B cell (primary cell): ENCODE results near the gene HPX. TPM values are rescaled to one million over a fixed set of nuclear protein-coding genes. Genes with fewer than 3 reads are reported as not detected.

Experiments used
- ATAC-seq: fragments of 200-7000 bp; cut with Tn5 transposase; one replicate; pipeline ENCODE4 v1.10.0; 2021; ENCODE audit warnings: low read depth, mild to moderate bottlenecking, moderate number of reproducible peaks, moderate library complexity
- CTCF ChIA-PET: fragments of 350-600 bp; sonication (Branson Sonifier 250); formaldehyde crosslinking; loops from one replicate; lab custom pipeline; 2021; ENCODE audit warnings: antibody characterized with exemption, inconsistent platforms; lab: Charles Lee
- POLR2A ChIA-PET: fragments of 350-600 bp; sonication (Branson Sonifier 250); formaldehyde crosslinking; loops from one replicate; lab custom pipeline; 2021; ENCODE audit warnings: antibody characterized with exemption; lab: Charles Lee
- DNase-seq: peaks from one replicate; pipeline ENCODE4 v3.0.0; 2013
- H2AFZ ChIP-seq: 2 replicates; pipeline ENCODE4 v1.6.1; 2012; ENCODE audit warnings: mild to moderate bottlenecking, low read depth, low read length; ENCODE audit not compliant: insufficient read depth, poor library complexity, severe bottlenecking
- H3K27ac ChIP-seq, 2 donors: 1 replicate in 1 of 2; 2 replicates in 1 of 2; pipeline ENCODE4 v1.5.1; 2012 to 2013; ENCODE audit warnings: low read length in 2 of 2, mild to moderate bottlenecking in 2 of 2, moderate library complexity in 1 of 2
- H3K27me3 ChIP-seq, 4 experiments: fragments of 200-600 bp in 1 of 4; sonication (generic) in 1 of 4; replicated peaks in 1 of 4; 1 replicate in 2 of 4; 2 replicates in 2 of 4; pipeline versions ENCODE4 v1.6.1 to v1.7.0; 2013 to 2016; ENCODE audit warnings: low read length in 3 of 4, mild to moderate bottlenecking in 2 of 4, mixed read lengths in 1 of 4, moderate library complexity in 1 of 4; ENCODE audit not compliant: insufficient read depth in 4 of 4, control insufficient read depth in 3 of 4; ENCODE audit errors: control extremely low read depth in 1 of 4
- H3K36me3 ChIP-seq, 2 experiments: replicated peaks in 1 of 2; 1 replicate in 1 of 2; 2 replicates in 1 of 2; pipeline versions ENCODE4 v1.6.1 to v1.7.1; 2013; ENCODE audit warnings: low read length in 1 of 2; ENCODE audit not compliant: insufficient read depth in 2 of 2, control insufficient read depth in 1 of 2; ENCODE audit errors: control extremely low read depth in 1 of 2, extremely low read depth in 1 of 2
- H3K4me1 ChIP-seq, 2 donors: fragments of 200-600 bp in 1 of 2; sonication (generic) in 1 of 2; 1 replicate in 1 of 2; 2 replicates in 1 of 2; pipeline versions ENCODE4 v1.5.1 to v1.6.1; 2013 to 2017; ENCODE audit warnings: low read length in 2 of 2; ENCODE audit not compliant: control insufficient read depth in 2 of 2, insufficient read depth in 2 of 2
- H3K4me2 ChIP-seq: replicated peaks from 2 replicates; pipeline ENCODE3; 2012; ENCODE audit warnings: mild to moderate bottlenecking, low read depth, low read length; ENCODE audit not compliant: poor library complexity, severe bottlenecking
- H3K4me3 ChIP-seq, 5 experiments: fragments of 200-600 bp in 1 of 5; sonication (generic) in 1 of 5; 1 replicate in 3 of 5; 2 replicates in 2 of 5; pipeline versions ENCODE4 v1.5.1 to v1.7.0; 2011 to 2016; ENCODE audit warnings: low read length in 4 of 5, mild to moderate bottlenecking in 4 of 5, low read depth in 2 of 5, control low read depth in 1 of 5, moderate library complexity in 1 of 5; ENCODE audit not compliant: insufficient read depth in 1 of 5; ENCODE audit errors: control extremely low read depth in 1 of 5, extremely low read depth in 1 of 5
- H3K79me2 ChIP-seq: fragments of 200-600 bp; sonication (generic); one replicate; pipeline ENCODE4 v1.6.0; 2016; ENCODE audit warnings: low read length; ENCODE audit not compliant: control insufficient read depth, insufficient read depth
- H3K9ac ChIP-seq: fragments of 200-600 bp; sonication (generic); 2 replicates; pipeline ENCODE4 v1.6.1; 2017; ENCODE audit warnings: mild to moderate bottlenecking, low read length, moderate library complexity
- H3K9me3 ChIP-seq, 3 donors: one replicate each; pipeline versions ENCODE4 v1.6.1 to v1.7.1; 2013; ENCODE audit warnings: low read length in 2 of 3; ENCODE audit not compliant: control insufficient read depth in 2 of 3, insufficient read depth in 1 of 3; ENCODE audit errors: control extremely low read depth in 1 of 3
- H4K20me1 ChIP-seq: 2 replicates; pipeline ENCODE4 v1.6.0; 2012; ENCODE audit warnings: mild to moderate bottlenecking, low read length; ENCODE audit not compliant: insufficient read depth, control insufficient read depth, poor library complexity, severe bottlenecking
- H3K27ac Mint-ChIP-seq: one replicate; pipeline ENCODE4 v1.8.0; 2021; ENCODE audit warnings: mixed read lengths
- H3K27me3 Mint-ChIP-seq: one replicate; pipeline ENCODE4 v1.8.0; 2021; ENCODE audit warnings: mixed read lengths
- H3K4me1 Mint-ChIP-seq: one replicate; pipeline ENCODE4 v1.8.0; 2021; ENCODE audit warnings: mixed read lengths
- H3K4me3 Mint-ChIP-seq: one replicate; pipeline ENCODE4 v1.8.0; 2021; ENCODE audit warnings: mixed read lengths
- H3K9me3 Mint-ChIP-seq: one replicate; pipeline ENCODE4 v1.8.0; 2022; ENCODE audit warnings: mixed read lengths; ENCODE audit not compliant: insufficient read depth
- EZH2 ChIP-seq: IDR thresholded peaks from 2 replicates; pipeline ENCODE4 v1.6.1; 2012; ENCODE audit warnings: borderline replicate concordance, low read depth, mild to moderate bottlenecking, moderate library complexity, low read length; ENCODE audit not compliant: insufficient read depth, poor library complexity, severe bottlenecking
- WGBS: methylation state at CpG from one replicate; pipeline ENCODE4 v1.1.5; 2013; ENCODE audit warnings: missing lambda C conversion rate; ENCODE audit not compliant: insufficient coverage; 5-methylcytosine and 5-hydroxymethylcytosine counted together
- intact Hi-C: fragments of 100-400 bp; cut with micrococcal nuclease; formaldehyde crosslinking; loops from one replicate; pipeline ENCODE4 v1.10.0; 2022
- polyA plus RNA-seq: library from polyadenylated mRNA; depleted of rRNA; stranded (reverse); fragments of >200 nt; gene quantifications from 2 replicates; pipeline ENCODE4 v1.2.3, GENCODE V29; 2012
- total RNA-seq, 2 donors: library from RNA; stranded (reverse); fragments of 120-200 nt in 1 of 2; gene quantifications; 1 replicate in 1 of 2; 2 replicates in 1 of 2; pipeline versions ENCODE4 v1.2.3 to v1.2.4, GENCODE V29; 2013 to 2022
- TF ChIP-seq, protein P1 (sequence below): fragments of 200-600 bp; IDR thresholded peaks from one replicate; pipeline ENCODE4 v1.8.0; 2022; ENCODE audit warnings: antibody characterized with exemption, mild to moderate bottlenecking

Gene HPX
- total and polyA plus RNA-seq, 2 donors (not counting 1 experiment from before 2014, with no cell fraction given): 0.64 to 1.1 TPM

DNA sequence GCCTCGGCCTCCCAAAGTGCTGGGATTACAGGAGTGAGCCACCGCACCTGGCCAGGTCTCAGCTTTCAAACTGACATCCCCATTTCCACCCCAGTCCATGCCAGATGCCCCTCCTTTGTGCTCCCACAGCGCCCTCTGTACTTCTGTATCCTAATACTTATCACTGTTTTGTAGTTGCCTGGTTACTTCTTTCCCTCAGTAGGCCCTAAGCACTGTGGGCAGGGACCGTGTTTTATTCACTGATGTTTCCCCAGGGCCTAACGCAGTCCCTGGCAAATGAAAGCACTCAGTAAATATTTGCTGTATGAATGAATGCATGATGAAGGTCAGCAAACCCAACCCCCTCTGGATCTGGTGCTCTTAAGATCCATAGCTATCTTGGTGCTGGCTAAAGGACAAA lies 35.1 kb upstream of the HPX start:
- ATAC-seq (no peak), DNase-seq (no peak)
- no peak overlapping the region for H2AFZ ChIP-seq
- Mint-ChIP-seq H3K4me3 (no peak overlapping the region), H3K27me3 (no peaks in the 10 kb centered on the region), H3K27ac (no peak overlapping the region), H3K4me1 (peaks cover 36% of the 10 kb centered on the region), H3K9me3 (no peaks in the 10 kb centered on the region)
- H3K79me2 ChIP-seq: peaks cover 14% of the 10 kb centered on the region
- CTCF ChIA-PET: interaction anchor here (1.4 to 1.5 kb wide), 2 partner anchors 9 to 97 kb away, joined by 3 to 6 read pairs; no protein-coding TSS in a partner anchor
- intact Hi-C loops: no loop called here
- H3K4me1 ChIP-seq: peaks cover 14 to 26% of the 10 kb centered on the region in 2 donors
- no peak overlapping the region for H3K4me2 ChIP-seq
- WGBS: 100% methylated on average over 2 of the region's 5 CpGs
- H3K9ac ChIP-seq: no peak overlapping the region
- no peaks in the 10 kb centered on the region for H3K27me3 ChIP-seq
- H4K20me1 ChIP-seq: no peaks in the 10 kb centered on the region
- POLR2A ChIA-PET: no interaction called here
- TF ChIP-seq, protein P1, sequence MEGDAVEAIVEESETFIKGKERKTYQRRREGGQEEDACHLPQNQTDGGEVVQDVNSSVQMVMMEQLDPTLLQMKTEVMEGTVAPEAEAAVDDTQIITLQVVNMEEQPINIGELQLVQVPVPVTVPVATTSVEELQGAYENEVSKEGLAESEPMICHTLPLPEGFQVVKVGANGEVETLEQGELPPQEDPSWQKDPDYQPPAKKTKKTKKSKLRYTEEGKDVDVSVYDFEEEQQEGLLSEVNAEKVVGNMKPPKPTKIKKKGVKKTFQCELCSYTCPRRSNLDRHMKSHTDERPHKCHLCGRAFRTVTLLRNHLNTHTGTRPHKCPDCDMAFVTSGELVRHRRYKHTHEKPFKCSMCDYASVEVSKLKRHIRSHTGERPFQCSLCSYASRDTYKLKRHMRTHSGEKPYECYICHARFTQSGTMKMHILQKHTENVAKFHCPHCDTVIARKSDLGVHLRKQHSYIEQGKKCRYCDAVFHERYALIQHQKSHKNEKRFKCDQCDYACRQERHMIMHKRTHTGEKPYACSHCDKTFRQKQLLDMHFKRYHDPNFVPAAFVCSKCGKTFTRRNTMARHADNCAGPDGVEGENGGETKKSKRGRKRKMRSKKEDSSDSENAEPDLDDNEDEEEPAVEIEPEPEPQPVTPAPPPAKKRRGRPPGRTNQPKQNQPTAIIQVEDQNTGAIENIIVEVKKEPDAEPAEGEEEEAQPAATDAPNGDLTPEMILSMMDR: no peak
- TF ChIP-seq EZH2: no peak
- H3K4me3 ChIP-seq: no peak overlapping the region
- H3K27ac ChIP-seq: peak overlapping the region in 1 of 2 donors; percentile 34
- peaks cover 0 to 17% of the 10 kb centered on the region in 2 experiments for H3K36me3 ChIP-seq
- H3K9me3 ChIP-seq: no peaks in the 10 kb centered on the region

DNA sequence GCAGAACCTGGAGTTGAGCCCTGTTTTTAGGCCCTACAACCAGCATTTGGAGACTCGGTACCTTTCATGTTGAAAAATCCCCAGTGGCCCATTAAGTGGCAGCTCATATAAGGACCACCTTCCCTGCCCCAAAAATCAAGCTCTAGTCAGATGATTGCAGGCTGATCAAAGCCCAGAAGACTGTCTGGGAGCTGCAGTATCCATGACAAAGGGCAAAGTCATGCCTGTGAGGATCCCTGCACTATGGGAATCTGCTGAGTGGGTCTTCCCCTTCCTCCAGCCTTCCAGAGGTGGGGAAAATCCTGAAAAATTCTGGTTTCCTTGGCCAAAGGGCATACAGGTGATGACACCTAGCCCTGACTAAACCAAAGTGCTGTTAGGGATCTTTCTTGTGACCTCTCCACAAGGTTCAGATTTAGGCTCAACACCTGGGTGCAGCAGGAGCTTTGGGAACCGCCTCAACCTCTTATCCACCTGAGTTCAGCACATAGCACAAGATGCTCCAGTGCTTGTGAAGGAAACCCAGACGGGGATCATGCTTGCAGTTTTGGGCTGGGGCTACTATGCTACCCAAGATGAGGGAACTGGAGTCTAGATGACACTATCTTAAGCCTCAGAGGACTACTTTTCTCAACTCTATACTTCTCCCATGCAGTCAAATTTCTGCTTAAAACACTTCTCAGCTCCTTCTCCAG lies 34.2 kb upstream of the HPX start:
- ATAC-seq: no peak
- Mint-ChIP-seq H3K4me1 (peaks cover 27% of the 10 kb centered on the region), H3K27ac (peak overlapping the region; percentile 81), H3K27me3 (no peaks in the 10 kb centered on the region), H3K9me3 (no peaks in the 10 kb centered on the region), H3K4me3 (peak overlapping the region; percentile 82)
- peak overlapping the region; percentile 20 to 76 for H3K27ac ChIP-seq
- ChIA-PET CTCF (interaction anchor here (1.2 to 2.8 kb wide), 4 partner anchors 10 to 96 kb away, joined by 3 to 9 read pairs (median 5); no protein-coding TSS in a partner anchor), POLR2A (interaction anchor here (1.4 kb wide), 1 partner anchor 85 kb away, joined by 4 read pairs; the partner anchor contains the start of gene SMPD1)
- intact Hi-C loops: no loop called here
- H3K4me2 ChIP-seq: no peak overlapping the region
- peak; percentile 32 for DNase-seq
- H3K27me3 ChIP-seq: peaks cover 0 to 5% (median 0%) of the 10 kb centered on the region in 4 experiments
- no peak overlapping the region for H3K4me3 ChIP-seq
- H3K4me1 ChIP-seq: peaks cover 8 to 17% of the 10 kb centered on the region in 2 donors
- no peak overlapping the region for H3K9ac ChIP-seq
- H3K9me3 ChIP-seq: no peaks in the 10 kb centered on the region
- no peaks in the 10 kb centered on the region for H4K20me1 ChIP-seq
- WGBS: 76% methylated on average over 3 of the region's 3 CpGs
- no peak for TF ChIP-seq EZH2
- TF ChIP-seq, protein P1: no peak
- H3K36me3 ChIP-seq: peaks cover 0 to 17% of the 10 kb centered on the region in 2 experiments
- no peak overlapping the region for H2AFZ ChIP-seq
- H3K79me2 ChIP-seq: peaks cover 4% of the 10 kb centered on the region
